Pancreas (tissue), 10 donors: ENCODE measurements around the gene PRR36. TPM values are rescaled to one million over a fixed set of nuclear protein-coding genes. Genes with fewer than 3 reads are reported as not detected.

Experiments
- ATAC-seq, 4 donors: fragments of 200-7000 bp; cut with Tn5 transposase; one replicate each; pipeline versions ENCODE4 v1.8.0 to v1.9.1; 2020; ENCODE audit warnings: mild to moderate bottlenecking in 4 of 4, moderate library complexity in 4 of 4
- DNase-seq, 6 donors: peaks; one replicate each; pipeline ENCODE4 v3.0.0-alpha.2; 2020
- FAIRE-seq: peaks from 2 replicates; lab custom pipeline; 2012; peaks lifted over from hg19 to GRCh38; lab: Jason Lieb, UNC
- H3K27ac ChIP-seq, 4 donors: fragments of 200-600 bp; sonication (generic); 1 replicate in 3 of 4; 2 replicates in 1 of 4; pipeline versions ENCODE4 v1.5.0 to v1.8.0; 2020
- H3K27me3 ChIP-seq, 4 donors: fragments of 200-600 bp; one replicate each; pipeline ENCODE4 v1.8.0; 2021
- H3K36me3 ChIP-seq, 3 donors: fragments of 200-600 bp; sonication (generic) in 1 of 3; one replicate each; pipeline versions ENCODE4 v1.5.0 to v1.8.0; 2020 to 2021
- H3K4me1 ChIP-seq, 3 donors: fragments of 200-600 bp; one replicate each; pipeline ENCODE4 v1.8.0; 2021
- H3K4me3 ChIP-seq, 4 donors: fragments of 200-600 bp; sonication (generic) in 2 of 4; one replicate each; pipeline versions ENCODE4 v1.5.0 to v1.8.0; 2020 to 2021
- H3K9me3 ChIP-seq, 4 donors: fragments of 200-600 bp; one replicate each; pipeline ENCODE4 v1.8.0; 2021
- WGBS, 2 donors: extraction: QIAGEN DNeasy Blood & Tissue Kit; methylation state at CpG; one replicate each; pipeline ENCODE4 v1.1.7; 2013; 5-methylcytosine and 5-hydroxymethylcytosine counted together
- intact Hi-C, 3 donors: fragments of 100-400 bp; cut with DNase I; formaldehyde crosslinking; loops; one replicate each; pipeline versions ENCODE4 v1.11.1 to v1.14.2; 2022
- polyA plus RNA-seq, 2 donors: library from polyadenylated mRNA; stranded (reverse); fragments of 200-250 nt; gene quantifications; one replicate each; pipeline ENCODE4 v1.2.3, GENCODE V29; 2013
- total RNA-seq, 6 donors: library from RNA; stranded (reverse); fragmentation: NEBNext Ultra II Directional in 4 of 6; extraction: Animal tissue kit (Norgen Biotek cat#: 25700) in 4 of 6; gene quantifications; one replicate each; pipeline versions ENCODE4 v1.2.1 to v1.2.4, GENCODE V29; 2021 to 2023
- TF ChIP-seq, protein P1 (sequence below), 4 donors: fragments of 200-600 bp; sonication (generic) in 3 of 4; IDR thresholded peaks; one replicate each; pipeline versions ENCODE4 v1.5.0 to v1.8.0; 2021; ENCODE audit warnings: antibody characterized with exemption in 4 of 4
- donor health status: healthy with polysubstance abuse.
- donor health status: DM: no; HTN: no; CAD: no; lungs with moderate emphysema.
- donor health status: DM: no; HTN: no; CAD: no.
- donor health status: control.
- donor health status: control.
- donor health status: Bipolar disorder and iron deficiency.
- donor health status: DM: yes; HTN: yes; CAD: no.
- donor health status: DM: no; HTN: no; CAD: no.
- donor health status: DM: no; HTN: no; CAD: no.
- donor health status: DM: yes; HTN: yes; CAD: no.

Gene PRR36
- total RNA-seq = 1 to 10 TPM; 1.6 to 2.1 (median 1.8) TPM
- 1 to 10 TPM; 2.8 to 3.1 TPM for polyA plus RNA-seq

DNA sequence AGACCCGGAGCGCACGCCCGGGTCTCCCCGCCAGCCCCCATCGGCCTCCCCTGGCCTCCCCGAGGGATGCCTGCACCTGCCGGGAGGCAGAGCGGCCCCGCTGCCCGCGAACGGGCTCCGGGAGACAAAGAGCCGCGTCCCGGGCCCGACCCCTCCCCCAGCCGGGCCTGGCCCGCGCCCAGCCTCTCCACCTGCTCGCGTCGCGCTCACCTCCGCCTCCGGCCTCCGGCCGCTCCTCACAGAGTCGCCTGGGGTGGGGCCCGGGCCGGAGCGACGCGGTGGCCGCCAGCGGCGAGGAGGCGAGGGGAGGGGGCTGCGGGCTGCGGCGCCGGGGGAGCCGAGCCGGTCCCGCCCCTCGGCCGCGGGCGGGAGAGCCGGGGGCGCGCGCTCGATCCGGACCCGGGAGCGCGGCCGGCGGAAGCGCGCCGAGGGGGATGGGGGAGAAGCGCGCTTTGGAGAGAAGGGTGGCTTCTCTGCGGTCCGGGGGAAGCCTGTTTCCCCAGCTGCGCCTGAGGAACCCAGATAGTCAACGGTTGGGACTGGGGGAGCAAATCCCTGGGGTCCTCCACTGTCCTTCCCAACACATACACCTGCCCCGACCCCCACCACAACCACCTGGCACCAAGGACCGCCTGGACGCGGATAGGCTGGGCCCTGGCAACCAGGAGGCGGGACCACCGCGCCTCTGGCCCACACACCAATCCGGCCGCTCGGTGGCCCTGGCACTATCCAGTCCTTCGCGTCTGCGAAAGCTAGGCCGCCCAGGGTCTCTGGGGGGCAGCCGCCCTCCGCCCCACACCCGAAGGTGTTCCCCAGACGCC, at the start of gene PRR36:
Gene PRR36, minus strand, starts transcription at position 315 of the 821 bp plus-strand sequence. CDS start 701 bp downstream, outside the sequence.
- Histone ChIP-seq H3K4me1 (no peaks in the 10 kb centered on the region), H3K27me3 (no peaks in the 10 kb centered on the region), H3K36me3 (no peaks in the 10 kb centered on the region), H3K27ac (no peak within 1 kb of the TSS), H3K4me3 (peak within 1 kb of the TSS; percentile 23 to 51 (median 40)), H3K9me3 (no peaks in the 10 kb centered on the region)
- intact Hi-C loops = no loop called here
- TF ChIP-seq, protein P1, sequence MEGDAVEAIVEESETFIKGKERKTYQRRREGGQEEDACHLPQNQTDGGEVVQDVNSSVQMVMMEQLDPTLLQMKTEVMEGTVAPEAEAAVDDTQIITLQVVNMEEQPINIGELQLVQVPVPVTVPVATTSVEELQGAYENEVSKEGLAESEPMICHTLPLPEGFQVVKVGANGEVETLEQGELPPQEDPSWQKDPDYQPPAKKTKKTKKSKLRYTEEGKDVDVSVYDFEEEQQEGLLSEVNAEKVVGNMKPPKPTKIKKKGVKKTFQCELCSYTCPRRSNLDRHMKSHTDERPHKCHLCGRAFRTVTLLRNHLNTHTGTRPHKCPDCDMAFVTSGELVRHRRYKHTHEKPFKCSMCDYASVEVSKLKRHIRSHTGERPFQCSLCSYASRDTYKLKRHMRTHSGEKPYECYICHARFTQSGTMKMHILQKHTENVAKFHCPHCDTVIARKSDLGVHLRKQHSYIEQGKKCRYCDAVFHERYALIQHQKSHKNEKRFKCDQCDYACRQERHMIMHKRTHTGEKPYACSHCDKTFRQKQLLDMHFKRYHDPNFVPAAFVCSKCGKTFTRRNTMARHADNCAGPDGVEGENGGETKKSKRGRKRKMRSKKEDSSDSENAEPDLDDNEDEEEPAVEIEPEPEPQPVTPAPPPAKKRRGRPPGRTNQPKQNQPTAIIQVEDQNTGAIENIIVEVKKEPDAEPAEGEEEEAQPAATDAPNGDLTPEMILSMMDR (IDR thresholded peaks at IDR 0.05) = no peak
- 2% methylated on average over 57 to 88 of the region's 88 CpGs for WGBS, 2 donors
- ATAC-seq = peak; percentile 26 to 67 (median 48)
- peak; percentile 57 to 91 (median 79) for DNase-seq
- no peak for FAIRE-seq

DNA sequence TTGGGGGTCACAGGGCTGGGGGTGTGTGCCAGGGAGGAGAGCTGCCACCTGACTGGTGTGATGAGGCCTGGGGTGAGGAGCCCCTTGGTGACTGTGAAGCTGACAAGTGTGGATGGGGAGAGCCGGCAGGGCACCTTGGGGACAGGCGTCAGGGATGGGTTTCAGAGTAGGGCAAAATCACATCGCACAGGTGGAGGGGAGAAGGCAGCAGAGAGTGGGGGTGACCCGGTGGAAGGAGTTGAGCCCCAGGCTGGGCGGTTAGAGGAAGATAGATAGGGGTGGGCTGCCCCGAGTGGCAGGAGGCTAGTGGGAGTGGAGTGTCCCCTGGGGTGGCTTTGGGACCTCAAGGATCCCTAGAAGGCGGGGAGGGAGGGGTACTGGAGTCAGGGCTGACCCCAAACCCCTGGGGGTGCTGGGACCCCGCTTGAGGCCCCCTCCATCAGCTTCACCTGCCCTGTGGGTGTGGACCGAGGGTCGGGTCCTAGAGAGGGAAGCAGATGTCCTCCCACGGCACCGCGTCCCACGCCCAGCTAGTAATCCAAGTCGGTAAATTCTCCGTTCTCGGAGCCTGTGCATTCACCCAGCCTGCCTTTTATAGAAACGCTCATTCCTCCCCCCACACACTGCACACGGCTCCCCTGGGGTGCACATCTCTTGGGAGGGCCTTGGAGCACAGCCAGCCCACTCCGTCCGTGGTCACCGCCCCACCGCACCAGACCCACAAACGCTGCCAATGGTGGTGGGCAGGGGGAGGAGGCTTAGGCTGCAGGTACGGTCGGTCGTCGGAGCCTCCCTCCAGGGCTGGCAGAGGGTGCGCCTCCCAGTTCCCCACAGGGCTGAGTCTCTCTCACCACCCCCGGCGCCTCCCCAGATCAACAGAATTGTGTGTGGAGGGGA, 49.4 kb upstream of the PRR36 start:
- Histone ChIP-seq H3K36me3 (peaks cover 0 to 6% (median 0%) of the 10 kb centered on the region in 3 donors), H3K4me3 (no peak overlapping the region), H3K9me3 (no peaks in the 10 kb centered on the region), H3K27ac (no peak overlapping the region), H3K4me1 (peaks cover 6 to 21% (median 9%) of the 10 kb centered on the region in 3 donors), H3K27me3 (no peaks in the 10 kb centered on the region)
- WGBS, 2 donors = 81 to 86% methylated on average over 31 of the region's 31 CpGs
- peak in 2 of 6 donors; percentile 59 to 79 for DNase-seq
- no peak for FAIRE-seq
- ATAC-seq = no peak
- TF ChIP-seq, protein P1 (IDR thresholded peaks at IDR 0.05) = no peak
- intact Hi-C loops = loop anchor here in 2 of 3 donors (5.0 to 10.0 kb wide), 2 partner anchors 69 to 71 kb away; no protein-coding TSS in a partner anchor

DNA sequence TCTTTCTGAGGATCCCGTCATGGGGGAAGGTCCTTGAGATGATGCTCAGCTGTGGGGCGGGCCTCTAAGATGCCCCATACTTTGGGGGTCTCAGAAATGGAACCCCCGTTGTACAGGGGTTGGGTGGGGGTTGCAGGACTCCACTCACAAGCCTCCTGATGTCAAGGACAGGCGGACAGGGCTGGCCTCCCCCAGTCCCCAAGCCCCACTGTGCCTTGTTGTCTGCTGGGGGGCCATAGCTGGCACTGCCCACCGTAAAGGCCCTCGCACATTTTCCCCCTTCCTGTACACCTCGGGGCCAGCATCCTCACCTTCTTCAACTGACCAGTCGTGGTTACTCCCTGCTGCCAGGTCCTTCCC, 48.6 kb upstream of the PRR36 start:
- TF ChIP-seq, protein P1 (IDR thresholded peaks at IDR 0.05) = no peak
- DNase-seq (peak in 1 of 6 donors; percentile 33), ATAC-seq (no peak), FAIRE-seq (no peak)
- no peak overlapping the region for H3K4me3 ChIP-seq
- H3K27me3 ChIP-seq = no peaks in the 10 kb centered on the region
- H3K36me3 ChIP-seq = peaks cover 0 to 6% (median 0%) of the 10 kb centered on the region in 3 donors
- peaks cover 6 to 21% (median 11%) of the 10 kb centered on the region in 3 donors for H3K4me1 ChIP-seq
- no peak overlapping the region for H3K27ac ChIP-seq
- intact Hi-C loops = loop anchor here in 2 of 3 donors (5.0 to 10.0 kb wide), 2 partner anchors 68 to 71 kb away; no protein-coding TSS in a partner anchor
- 84 to 85% methylated on average over 8 of the region's 8 CpGs for WGBS, 2 donors
- no peaks in the 10 kb centered on the region for H3K9me3 ChIP-seq

DNA sequence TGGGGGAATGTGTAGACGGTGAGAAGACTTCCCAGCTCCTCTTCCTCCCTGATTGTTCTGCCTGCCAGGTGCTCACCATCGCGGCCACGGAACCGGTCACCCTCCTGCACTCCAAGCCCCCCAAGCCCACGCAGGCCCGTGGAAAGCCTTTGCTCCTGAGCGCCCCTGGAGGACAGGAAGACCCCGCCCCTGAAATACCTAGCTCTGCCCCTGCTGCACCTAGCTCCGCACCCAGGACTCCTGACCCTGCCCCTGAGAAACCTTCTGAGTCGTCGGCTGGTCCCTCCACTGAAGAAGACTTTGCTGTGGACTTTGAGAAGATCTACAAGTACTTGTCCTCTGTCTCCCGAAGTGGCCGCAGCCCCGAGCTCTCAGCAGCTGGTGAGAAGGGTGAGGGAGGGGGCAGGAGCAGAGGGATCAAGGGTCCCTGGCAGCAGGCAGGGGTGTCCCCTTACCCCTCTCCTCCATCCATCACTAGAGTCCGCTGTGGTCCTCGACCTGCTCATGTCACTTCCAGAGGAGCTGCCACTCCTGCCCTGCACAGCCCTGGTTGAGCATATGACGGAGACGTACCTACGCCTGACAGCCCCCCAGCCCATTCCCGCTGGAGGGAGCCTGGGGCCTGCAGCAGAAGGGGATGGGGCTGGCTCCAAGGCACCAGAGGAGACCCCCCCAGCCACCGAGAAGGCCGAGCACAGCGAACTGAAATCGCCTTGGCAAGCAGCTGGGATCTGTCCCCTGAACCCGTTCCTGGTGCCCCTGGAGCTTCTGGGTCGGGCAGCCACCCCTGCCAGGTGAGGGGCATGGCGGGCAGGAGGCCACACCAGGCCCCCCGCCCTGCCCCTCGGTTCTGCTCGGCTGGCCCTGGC, 48.0 kb upstream of the PRR36 start:
- TF ChIP-seq, protein P1 (IDR thresholded peaks at IDR 0.05) = no peak
- ATAC-seq (no peak), FAIRE-seq (no peak), DNase-seq (peak in 2 of 6 donors; percentile 52 to 74)
- intact Hi-C loops = loop anchor here in 2 of 3 donors (5.0 to 10.0 kb wide), 2 partner anchors 67 to 70 kb away; no protein-coding TSS in a partner anchor
- Histone ChIP-seq H3K27me3 (no peaks in the 10 kb centered on the region), H3K4me3 (no peak overlapping the region), H3K9me3 (no peaks in the 10 kb centered on the region), H3K36me3 (peaks cover 0 to 6% (median 0%) of the 10 kb centered on the region in 3 donors), H3K4me1 (peaks cover 6 to 27% (median 17%) of the 10 kb centered on the region in 3 donors), H3K27ac (no peak overlapping the region)
- WGBS, 2 donors = 90 to 92% methylated on average over 31 of the region's 31 CpGs
